Stimulated activated CD8-positive, alpha-beta memory T cell treated with anti-CD3 and anti-CD28 coated beads, Interleukin-4, amount 100 ng/mL, for 24 hours (primary cell): ENCODE measurements around the gene MT1X.

ENCODE experiments used
- DNase-seq: peaks from one replicate; pipeline ENCODE4 v3.0.0-alpha.2; 2020; ENCODE audit warnings: low read depth

MT1X gene

GRCh38 chr16:56679818-56680217 is 2.5 kb upstream of the MT1X start:
- DNase-seq, result no peak

- DNase-seq, result no peak
These were observed 580 bp downstream of the MT1X start for GRCh38 chr16:56682703-56683397.

- DNase-seq, result no peak
These were observed 1.3 kb downstream of the MT1X start for GRCh38 chr16:56683424-56684172.

GRCh38 chr16:56684256-56684925 is 2.1 kb downstream of the MT1X start:
- no peak for DNase-seq

GRCh38 chr16:56684926-56685590 is 2.8 kb downstream of the MT1X start:
- DNase-seq, result no peak

- DNase-seq, result no peak
These were observed 4.5 kb downstream of the MT1X start for GRCh38 chr16:56686758-56687157.

- no peak for DNase-seq
These were observed 6.5 kb downstream of the MT1X start for GRCh38 chr16:56688762-56689161.

- no peak for DNase-seq
These were observed 6.9 kb downstream of the MT1X start for GRCh38 chr16:56689171-56689570.

GRCh38 chr16:56690420-56691122 is 8.3 kb downstream of the MT1X start:
- no peak for DNase-seq

- DNase-seq, result no peak
These were observed 9.6 kb downstream of the MT1X start for GRCh38 chr16:56691885-56692284.

GRCh38 chr16:56695246-56695645 is 13.0 kb downstream of the MT1X start:
- no peak for DNase-seq

GRCh38 chr16:56697456-56698155 is 15.3 kb downstream of the MT1X start:
- no peak for DNase-seq

GRCh38 chr16:56700195-56700594 is 17.9 kb downstream of the MT1X start:
- no peak for DNase-seq

- DNase-seq, result no peak
These were observed 18.4 kb downstream of the MT1X start for GRCh38 chr16:56700631-56701030.

- DNase-seq, result no peak
These were observed 19.3 kb downstream of the MT1X start for GRCh38 chr16:56701534-56701933.

GRCh38 chr16:56702836-56703235 is 20.6 kb downstream of the MT1X start:
- DNase-seq, result no peak

- DNase-seq, result no peak
These were observed 26.5 kb downstream of the MT1X start for GRCh38 chr16:56708525-56709442.

GRCh38 chr16:56709443-56710040 is 27.3 kb downstream of the MT1X start:
- no peak for DNase-seq

GRCh38 chr16:56710181-56710737 is 28.0 kb downstream of the MT1X start:
- no peak for DNase-seq
